HepG2 (cell line): ENCODE results near the gene HCK. TPM values are rescaled to one million over a fixed set of nuclear protein-coding genes. Genes with fewer than 3 reads are reported as not detected.

Experiments used
- ARNT ChIP-seq: fragments of 450-650 bp; IDR thresholded peaks from 2 replicates; pipeline ENCODE4 v1.6.1; 2017
- BORCS8-MEF2B ChIP-seq: sonication (generic); formaldehyde crosslinking; IDR thresholded peaks from 2 replicates; pipeline ENCODE4 v1.8.0; 2022; ENCODE audit warnings: mild to moderate bottlenecking, missing genetic modification reagents
- CBX5 ChIP-seq: sonication (generic); formaldehyde crosslinking; IDR thresholded peaks from 2 replicates; pipeline ENCODE4 v1.4.0; 2020; ENCODE audit warnings: missing genetic modification reagents, borderline replicate concordance
- FOXA1 ChIP-seq, 2 experiments: fragments of 450-650 bp in 1 of 2; sonication (generic) in 1 of 2; formaldehyde crosslinking in 1 of 2; IDR thresholded peaks; 2 replicates each; pipeline versions ENCODE4 v1.4.0 to v1.6.1; 2016 to 2020; ENCODE audit warnings: missing genetic modification reagents in 1 of 2
- HBP1 ChIP-seq: IDR thresholded peaks from 2 replicates; pipeline ENCODE4 v1.6.1; 2016; ENCODE audit warnings: low read depth, control low read depth
- JUND ChIP-seq: sonication (generic); formaldehyde crosslinking; IDR thresholded peaks from 2 replicates; pipeline ENCODE4 v1.8.0; 2022; ENCODE audit warnings: mild to moderate bottlenecking, missing genetic modification reagents
- MAX ChIP-seq: IDR thresholded peaks from 2 replicates; pipeline ENCODE4 v1.6.1; 2012; ENCODE audit warnings: inconsistent platforms
- NAIF1 ChIP-seq: sonication (generic); formaldehyde crosslinking; IDR thresholded peaks from 2 replicates; pipeline ENCODE4 v1.5.0; 2020; ENCODE audit warnings: mild to moderate bottlenecking, missing genetic modification reagents, borderline replicate concordance
- NR3C1 ChIP-seq: sonication (generic); formaldehyde crosslinking; IDR thresholded peaks from 2 replicates; pipeline ENCODE4 v1.4.0; 2020; ENCODE audit warnings: missing genetic modification reagents
- PRDM4 ChIP-seq: sonication (generic); formaldehyde crosslinking; IDR thresholded peaks from 2 replicates; pipeline ENCODE4 v1.9.0; 2021; ENCODE audit warnings: missing genetic modification reagents, borderline replicate concordance
- ZFP36L2 ChIP-seq: sonication (generic); formaldehyde crosslinking; IDR thresholded peaks from 2 replicates; pipeline ENCODE4 v1.4.0; 2020; ENCODE audit warnings: missing genetic modification reagents
- ZNF234 ChIP-seq: sonication (generic); formaldehyde crosslinking; conservative IDR thresholded peaks from 2 replicates; pipeline ENCODE4 v1.5.1; 2020; ENCODE audit warnings: mild to moderate bottlenecking, missing genetic modification reagents
- ZNF24 ChIP-seq: fragments of 450-650 bp; IDR thresholded peaks from 2 replicates; pipeline ENCODE4 v1.6.1; 2017; ENCODE audit warnings: antibody characterized with exemption, mild to moderate bottlenecking
- ZNF326 ChIP-seq: sonication (generic); formaldehyde crosslinking; IDR thresholded peaks from 2 replicates; pipeline ENCODE4 v1.4.0; 2020; ENCODE audit warnings: missing genetic modification reagents, borderline replicate concordance
- ZNF605 ChIP-seq: sonication (generic); formaldehyde crosslinking; IDR thresholded peaks from 2 replicates; pipeline ENCODE4 v1.8.0; 2022; ENCODE audit warnings: mild to moderate bottlenecking, missing genetic modification reagents
- ZNF616 ChIP-seq: sonication (generic); formaldehyde crosslinking; IDR thresholded peaks from 2 replicates; pipeline ENCODE4 v1.5.0; 2020; ENCODE audit warnings: low read depth, mild to moderate bottlenecking, missing genetic modification reagents
- ZNF75D ChIP-seq: sonication (generic); formaldehyde crosslinking; IDR thresholded peaks from 2 replicates; pipeline ENCODE4 v1.8.1; 2023; ENCODE audit warnings: missing genetic modification reagents, mild to moderate bottlenecking, borderline replicate concordance
- polyA plus RNA-seq, 8 experiments: library from polyadenylated mRNA; depleted of rRNA in 3 of 8; stranded (reverse) in 7 of 8; unstranded in 1 of 8; fragments of >200 nt; fragmentation: Illumina TruSeq in 4 of 8; extraction: Trizol in 4 of 8; gene quantifications; 2 replicates each; pipeline versions ENCODE4 v1.2.1 to v1.2.3, GENCODE V29; 2011 to 2016; ENCODE audit warnings: low read depth in 4 of 8, missing spikeins in 1 of 8, mixed read lengths in 1 of 8; ENCODE audit not compliant: insufficient read depth in 1 of 8
- total RNA-seq, 5 experiments: library from RNA; depleted of rRNA; stranded (reverse); fragments of >200 nt; fragmentation: Illumina TruSeq; extraction: Trizol; gene quantifications; 2 replicates each; pipeline ENCODE4 v1.2.3, GENCODE V29; 2016; ENCODE audit warnings: low read depth in 1 of 5
- TF ChIP-seq, protein P1 (sequence below): sonication (generic); formaldehyde crosslinking; IDR thresholded peaks from 2 replicates; pipeline ENCODE4 v1.4.0; 2020; ENCODE audit warnings: missing genetic modification reagents; ENCODE audit errors: not compliant biosample characterization
- TF ChIP-seq, protein P2 (sequence below): sonication (generic); formaldehyde crosslinking; IDR thresholded peaks from 2 replicates; pipeline ENCODE4 v1.4.0; 2020; ENCODE audit warnings: mild to moderate bottlenecking, missing genetic modification reagents
- TF ChIP-seq, protein P3 (sequence below): sonication (generic); formaldehyde crosslinking; IDR thresholded peaks from 2 replicates; pipeline ENCODE4 v1.5.0; 2020; ENCODE audit warnings: mild to moderate bottlenecking, missing genetic modification reagents

Gene HCK
- total and polyA plus RNA-seq, 2 of the 13 experiments (the other 11 are each of a cell fraction or from before 2014, with no cell fraction given), result 0.04 TPM; not detected in 1

DNA sequence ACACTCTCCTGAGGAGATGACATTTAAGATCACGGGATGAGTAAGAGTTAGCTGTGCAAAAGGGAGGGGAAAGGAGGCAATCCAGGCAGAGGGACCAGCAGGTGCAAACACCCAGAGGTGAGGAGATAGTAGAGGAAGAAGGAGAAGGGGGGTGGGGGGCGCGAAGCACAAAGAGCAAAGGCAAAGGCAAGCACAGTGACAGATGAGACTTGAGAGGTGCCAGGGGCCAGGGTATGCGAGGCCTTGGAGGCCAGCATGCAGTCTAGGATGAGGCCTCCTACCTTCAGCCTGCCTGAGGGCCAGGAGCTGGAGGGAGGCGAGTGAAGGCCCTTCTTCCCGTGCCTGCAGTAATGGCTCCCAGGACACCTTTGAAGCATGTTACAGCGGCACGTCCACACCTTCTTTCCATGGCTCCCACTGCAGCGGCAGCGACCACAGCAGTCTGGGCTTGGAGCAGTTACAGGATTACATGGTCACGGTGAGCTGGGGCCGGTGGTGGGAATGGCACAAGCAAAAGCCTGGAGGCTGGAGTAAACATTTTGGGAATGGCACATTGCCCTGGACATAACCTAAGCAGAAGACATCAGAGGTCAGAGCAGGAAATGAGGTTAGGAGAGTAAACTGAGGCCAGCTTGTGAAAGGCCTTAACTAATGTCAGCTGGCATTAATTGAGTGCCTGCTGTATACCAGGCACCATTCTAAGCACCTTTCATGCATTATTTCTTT is 23.2 kb upstream of the HCK start (continued):
- no peak for TF ChIP-seq ZNF234 (CRISPR knock-in tag)
- TF ChIP-seq ARNT, result no peak
- no peak for TF ChIP-seq ZNF326 (CRISPR knock-in tag)
- 0 out of 2 replicates have a peak, but pooled peaks have one; percentile 45 for TF ChIP-seq ZNF605 (CRISPR knock-in tag)
- no peak for TF ChIP-seq FOXA1 (IDR thresholded peaks at IDR 0.05)
- 0 out of 2 replicates have a peak, but pooled peaks have one; percentile 26 for TF ChIP-seq FOXA1 (CRISPR knock-in tag; IDR thresholded peaks at IDR 0.05)
- TF ChIP-seq, protein P1, sequence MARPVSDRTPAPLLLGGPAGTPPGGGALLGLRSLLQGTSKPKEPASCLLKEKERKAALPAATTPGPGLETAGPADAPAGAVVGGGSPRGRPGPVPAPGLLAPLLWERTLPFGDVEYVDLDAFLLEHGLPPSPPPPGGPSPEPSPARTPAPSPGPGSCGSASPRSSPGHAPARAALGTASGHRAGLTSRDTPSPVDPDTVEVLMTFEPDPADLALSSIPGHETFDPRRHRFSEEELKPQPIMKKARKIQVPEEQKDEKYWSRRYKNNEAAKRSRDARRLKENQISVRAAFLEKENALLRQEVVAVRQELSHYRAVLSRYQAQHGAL (CRISPR knock-in tag), result peak; percentile 14
- no peak for TF ChIP-seq PRDM4 (CRISPR knock-in tag)
- TF ChIP-seq ZNF616 (CRISPR knock-in tag), result 0 out of 2 replicates have a peak, but pooled peaks have one; percentile 60
- TF ChIP-seq ZNF75D (CRISPR knock-in tag), result no peak
- no peak for TF ChIP-seq ZFP36L2
- TF ChIP-seq, protein P2, sequence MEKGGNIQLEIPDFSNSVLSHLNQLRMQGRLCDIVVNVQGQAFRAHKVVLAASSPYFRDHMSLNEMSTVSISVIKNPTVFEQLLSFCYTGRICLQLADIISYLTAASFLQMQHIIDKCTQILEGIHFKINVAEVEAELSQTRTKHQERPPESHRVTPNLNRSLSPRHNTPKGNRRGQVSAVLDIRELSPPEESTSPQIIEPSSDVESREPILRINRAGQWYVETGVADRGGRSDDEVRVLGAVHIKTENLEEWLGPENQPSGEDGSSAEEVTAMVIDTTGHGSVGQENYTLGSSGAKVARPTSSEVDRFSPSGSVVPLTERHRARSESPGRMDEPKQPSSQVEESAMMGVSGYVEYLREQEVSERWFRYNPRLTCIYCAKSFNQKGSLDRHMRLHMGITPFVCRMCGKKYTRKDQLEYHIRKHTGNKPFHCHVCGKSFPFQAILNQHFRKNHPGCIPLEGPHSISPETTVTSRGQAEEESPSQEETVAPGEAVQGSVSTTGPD, result no peak
- TF ChIP-seq HBP1 (CRISPR knock-in tag), result 0 out of 2 replicates have a peak, but pooled peaks have one; percentile 27
- TF ChIP-seq BORCS8-MEF2B (CRISPR knock-in tag), result peak; percentile 72
- peak; percentile 57; the same call in 1 of the 2 replicates for TF ChIP-seq MAX
- no peak for TF ChIP-seq ZNF24
- TF ChIP-seq JUND (CRISPR knock-in tag), result no peak
- TF ChIP-seq, protein P3, sequence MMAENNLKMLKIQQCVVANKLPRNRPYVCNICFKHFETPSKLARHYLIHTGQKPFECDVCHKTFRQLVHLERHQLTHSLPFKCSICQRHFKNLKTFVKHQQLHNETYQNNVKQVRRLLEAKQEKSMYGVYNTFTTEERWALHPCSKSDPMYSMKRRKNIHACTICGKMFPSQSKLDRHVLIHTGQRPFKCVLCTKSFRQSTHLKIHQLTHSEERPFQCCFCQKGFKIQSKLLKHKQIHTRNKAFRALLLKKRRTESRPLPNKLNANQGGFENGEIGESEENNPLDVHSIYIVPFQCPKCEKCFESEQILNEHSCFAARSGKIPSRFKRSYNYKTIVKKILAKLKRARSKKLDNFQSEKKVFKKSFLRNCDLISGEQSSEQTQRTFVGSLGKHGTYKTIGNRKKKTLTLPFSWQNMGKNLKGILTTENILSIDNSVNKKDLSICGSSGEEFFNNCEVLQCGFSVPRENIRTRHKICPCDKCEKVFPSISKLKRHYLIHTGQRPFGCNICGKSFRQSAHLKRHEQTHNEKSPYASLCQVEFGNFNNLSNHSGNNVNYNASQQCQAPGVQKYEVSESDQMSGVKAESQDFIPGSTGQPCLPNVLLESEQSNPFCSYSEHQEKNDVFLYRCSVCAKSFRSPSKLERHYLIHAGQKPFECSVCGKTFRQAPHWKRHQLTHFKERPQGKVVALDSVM (CRISPR knock-in tag), result no peak
- no peak for TF ChIP-seq NAIF1 (CRISPR knock-in tag)
- TF ChIP-seq NR3C1, result no peak
- TF ChIP-seq CBX5 (CRISPR knock-in tag), result 0 out of 2 replicates have a peak, but pooled peaks have one; percentile 11
